Measurements from ENCODE around the gene CCER1.

DNA sequence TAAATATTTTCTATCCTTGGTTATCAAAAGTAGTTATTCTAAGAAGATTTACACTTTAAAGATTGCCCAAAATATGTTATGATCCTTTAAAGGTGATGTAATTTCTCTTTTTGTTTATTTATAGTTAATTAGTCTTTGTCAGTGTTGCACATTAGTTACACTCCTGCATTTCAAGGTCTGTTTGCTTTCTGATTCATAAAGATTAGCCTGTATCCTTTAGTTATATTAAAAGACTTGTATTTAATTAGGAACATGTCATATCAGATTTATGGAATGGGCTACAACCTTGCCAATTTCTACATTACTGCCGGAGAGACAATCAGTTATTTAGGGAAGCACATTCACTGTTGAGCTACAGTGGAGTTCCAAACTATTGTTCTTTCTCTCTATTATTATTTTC is 46.3 kb upstream of the CCER1 start:
- TF ChIP-seq, protein P1, sequence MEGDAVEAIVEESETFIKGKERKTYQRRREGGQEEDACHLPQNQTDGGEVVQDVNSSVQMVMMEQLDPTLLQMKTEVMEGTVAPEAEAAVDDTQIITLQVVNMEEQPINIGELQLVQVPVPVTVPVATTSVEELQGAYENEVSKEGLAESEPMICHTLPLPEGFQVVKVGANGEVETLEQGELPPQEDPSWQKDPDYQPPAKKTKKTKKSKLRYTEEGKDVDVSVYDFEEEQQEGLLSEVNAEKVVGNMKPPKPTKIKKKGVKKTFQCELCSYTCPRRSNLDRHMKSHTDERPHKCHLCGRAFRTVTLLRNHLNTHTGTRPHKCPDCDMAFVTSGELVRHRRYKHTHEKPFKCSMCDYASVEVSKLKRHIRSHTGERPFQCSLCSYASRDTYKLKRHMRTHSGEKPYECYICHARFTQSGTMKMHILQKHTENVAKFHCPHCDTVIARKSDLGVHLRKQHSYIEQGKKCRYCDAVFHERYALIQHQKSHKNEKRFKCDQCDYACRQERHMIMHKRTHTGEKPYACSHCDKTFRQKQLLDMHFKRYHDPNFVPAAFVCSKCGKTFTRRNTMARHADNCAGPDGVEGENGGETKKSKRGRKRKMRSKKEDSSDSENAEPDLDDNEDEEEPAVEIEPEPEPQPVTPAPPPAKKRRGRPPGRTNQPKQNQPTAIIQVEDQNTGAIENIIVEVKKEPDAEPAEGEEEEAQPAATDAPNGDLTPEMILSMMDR (IDR thresholded peaks at IDR 0.05; ENCODE audit: low read depth, low read length): no peak
- TF ChIP-seq EZH2phosphoT487 (IDR thresholded peaks at IDR 0.05; ENCODE audit: low read depth): no peak
